Coronary artery (tissue), 2 donors: ENCODE data around the gene ZNF789.
A peak's percentile ranks its signal among the peaks of the same experiment; 100 is the strongest.
"Not testable (repeated sequence)": the region's sequence is repeated elsewhere in the genome, so short reads cannot be mapped to it uniquely, and the experiment has no call there.

Experiments used
- DNase-seq: peaks from one replicate; pipeline ENCODE4 v3.0.0-alpha.2; 2017; ENCODE audit warnings: low spot score
- H3K27ac ChIP-seq, 2 donors: fragments of 200-600 bp; sonication (generic); one replicate each; pipeline ENCODE4 v1.5.1; 2016 to 2019
- H3K4me3 ChIP-seq: fragments of 200-600 bp; sonication (generic); 2 replicates; pipeline ENCODE4 v1.5.1; 2016; ENCODE audit warnings: mild to moderate bottlenecking, moderate library complexity
- CTCF ChIP-seq: fragments of 200-600 bp; sonication (generic); IDR thresholded peaks from one replicate; pipeline ENCODE4 v1.5.1; 2019; ENCODE audit warnings: antibody characterized with exemption

ZNF789 gene

GRCh38 chr7:99493823-99494222, 21.1 kb downstream of the ZNF789 start:
- H3K4me3 ChIP-seq: no peak overlapping the region
- TF ChIP-seq CTCF: no peak
- H3K27ac ChIP-seq: no peak overlapping the region
- DNase-seq: no peak

GRCh38 chr7:99497766-99498545, 25.3 kb downstream of the ZNF789 start:
- no peak for TF ChIP-seq CTCF
- peak overlapping the region; percentile 83 for H3K4me3 ChIP-seq
- no peak for DNase-seq
- H3K27ac ChIP-seq: no peak overlapping the region

GRCh38 chr7:99498546-99498944, 25.9 kb downstream of the ZNF789 start:
- Histone ChIP-seq H3K4me3 (peak overlapping the region; percentile 83), H3K27ac (no peak overlapping the region)
- no peak for DNase-seq
- no peak for TF ChIP-seq CTCF

GRCh38 chr7:99499371-99499720, 26.7 kb downstream of the ZNF789 start:
- no peak for TF ChIP-seq CTCF
- no peak for DNase-seq

GRCh38 chr7:99499721-99500636, 27.3 kb downstream of the ZNF789 start, which contains the start of gene ZNF394:
ZNF394 (minus strand) TSS chr7:99500281; CDS start chr7:99500093, 188 bp downstream.
- H3K27ac ChIP-seq: peak within 1 kb of the TSS; percentile 87 to 90
- peak within 1 kb of the TSS; percentile 83 for H3K4me3 ChIP-seq
- TF ChIP-seq CTCF: no peak
- DNase-seq: peak; percentile 91

More at GRCh38 chr7:99499371-99499720, 26.7 kb downstream of the ZNF789 start:
- peak overlapping the region; percentile 87 to 90 for H3K27ac ChIP-seq
- H3K4me3 ChIP-seq: peak overlapping the region; percentile 83

- peak overlapping the region; percentile 83 for H3K4me3 ChIP-seq
- H3K27ac ChIP-seq: peak overlapping the region; percentile 87 to 90
- TF ChIP-seq CTCF: no peak
- no peak for DNase-seq
Measured at GRCh38 chr7:99500637-99501009, 27.9 kb downstream of the ZNF789 start.

GRCh38 chr7:99501236-99501635, 28.5 kb downstream of the ZNF789 start:
- H3K4me3 ChIP-seq: peak overlapping the region; percentile 83
- H3K27ac ChIP-seq, DNase-seq: not testable (repeated sequence)
